Glomerular visceral epithelial cell (primary cell): ENCODE measurements around the gene IRF7.

Source experiments
- DNase-seq: peaks from one replicate; pipeline ENCODE4 v3.0.0-alpha.2; 2016; ENCODE audit errors: extremely low spot score

Gene IRF7

GRCh38 chr11:620935-621814, 5.4 kb upstream of the IRF7 start:
- DNase-seq = no peak

GRCh38 chr11:620201-620600, 4.5 kb upstream of the IRF7 start:
- no peak for DNase-seq

GRCh38 chr11:619628-620050, 3.9 kb upstream of the IRF7 start:
- DNase-seq = no peak

GRCh38 chr11:618856-619627, 3.3 kb upstream of the IRF7 start:
- DNase-seq = no peak

- no peak for DNase-seq
Measured at GRCh38 chr11:617912-618682, 2.3 kb upstream of the IRF7 start.

- no peak for DNase-seq
Measured at GRCh38 chr11:617199-617911, 1.6 kb upstream of the IRF7 start.

- DNase-seq = no peak
Measured at GRCh38 chr11:616320-617198, 809 bp upstream of the IRF7 start.

- peak; percentile 23 for DNase-seq
Measured at GRCh38 chr11:614623-615503, 887 bp downstream of the IRF7 start.

GRCh38 chr11:614021-614622, 1.6 kb downstream of the IRF7 start:
- DNase-seq = no peak

- peak; percentile 69 for DNase-seq
Measured at GRCh38 chr11:613369-613968, 2.3 kb downstream of the IRF7 start.

GRCh38 chr11:612961-613300, 2.8 kb downstream of the IRF7 start:
- DNase-seq = no peak

GRCh38 chr11:612201-612960, 3.4 kb downstream of the IRF7 start:
- DNase-seq = peak; percentile 53

GRCh38 chr11:611001-611996, 4.5 kb downstream of the IRF7 start:
- DNase-seq = no peak

- DNase-seq = no peak
Measured at GRCh38 chr11:610146-610801, 5.5 kb downstream of the IRF7 start.

GRCh38 chr11:609341-609811, 6.4 kb downstream of the IRF7 start:
- DNase-seq = no peak

GRCh38 chr11:608791-609251, 6.9 kb downstream of the IRF7 start:
- no peak for DNase-seq
